GM12864 (cell line): Measurements from ENCODE around the gene ZBTB38.

Experiments
- DNase-seq: peaks from one replicate; pipeline ENCODE4 v3.0.0-alpha.2; 2011; ENCODE audit warnings: low read depth
- H3K4me3 ChIP-seq: 2 replicates; pipeline ENCODE4 v1.5.1; 2011; ENCODE audit warnings: mild to moderate bottlenecking, low read depth, low read length, control low read depth
- TF ChIP-seq, protein P1 (sequence below): IDR thresholded peaks from 2 replicates; pipeline ENCODE4 v1.5.1; 2011; ENCODE audit warnings: low read depth, mild to moderate bottlenecking, moderate library complexity, low read length, control low read depth, inconsistent platforms; ENCODE audit errors: missing control alignments

The ZBTB38 gene

GRCh38 chr3:141415953-141416352 lies 47.6 kb downstream of the ZBTB38 start:
- no peak for DNase-seq
- no peak overlapping the region for H3K4me3 ChIP-seq
- TF ChIP-seq, protein P1, sequence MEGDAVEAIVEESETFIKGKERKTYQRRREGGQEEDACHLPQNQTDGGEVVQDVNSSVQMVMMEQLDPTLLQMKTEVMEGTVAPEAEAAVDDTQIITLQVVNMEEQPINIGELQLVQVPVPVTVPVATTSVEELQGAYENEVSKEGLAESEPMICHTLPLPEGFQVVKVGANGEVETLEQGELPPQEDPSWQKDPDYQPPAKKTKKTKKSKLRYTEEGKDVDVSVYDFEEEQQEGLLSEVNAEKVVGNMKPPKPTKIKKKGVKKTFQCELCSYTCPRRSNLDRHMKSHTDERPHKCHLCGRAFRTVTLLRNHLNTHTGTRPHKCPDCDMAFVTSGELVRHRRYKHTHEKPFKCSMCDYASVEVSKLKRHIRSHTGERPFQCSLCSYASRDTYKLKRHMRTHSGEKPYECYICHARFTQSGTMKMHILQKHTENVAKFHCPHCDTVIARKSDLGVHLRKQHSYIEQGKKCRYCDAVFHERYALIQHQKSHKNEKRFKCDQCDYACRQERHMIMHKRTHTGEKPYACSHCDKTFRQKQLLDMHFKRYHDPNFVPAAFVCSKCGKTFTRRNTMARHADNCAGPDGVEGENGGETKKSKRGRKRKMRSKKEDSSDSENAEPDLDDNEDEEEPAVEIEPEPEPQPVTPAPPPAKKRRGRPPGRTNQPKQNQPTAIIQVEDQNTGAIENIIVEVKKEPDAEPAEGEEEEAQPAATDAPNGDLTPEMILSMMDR: no peak
